ENCODE measurements around the gene RNF151.

- TF ChIP-seq CTCF (IDR thresholded peaks at IDR 0.05) = no peak
- no peak for TF ChIP-seq POLR2A (IDR thresholded peaks at IDR 0.05)
Measured at GRCh38 chr16:2015947-2016208, 49.2 kb downstream of the RNF151 start.

All from right lobe of liver (tissue), 4 donors.